OCI-LY3 (cell line): ENCODE measurements around the gene JMY.

Source experiments
- EZH2phosphoT487 ChIP-seq: fragments of 200-600 bp; shearing (Covaris generic); IDR thresholded peaks from 2 replicates; pipeline ENCODE4 v1.6.1; 2018; ENCODE audit warnings: antibody characterized with exemption, mixed run types, low read depth
- TF ChIP-seq, protein P1 (sequence below): fragments of 200-600, 300-600 bp; sonication (generic); IDR thresholded peaks from 2 replicates; pipeline ENCODE4 v1.5.1; 2014; ENCODE audit warnings: antibody characterized with exemption, low read length, low read depth

DNA sequence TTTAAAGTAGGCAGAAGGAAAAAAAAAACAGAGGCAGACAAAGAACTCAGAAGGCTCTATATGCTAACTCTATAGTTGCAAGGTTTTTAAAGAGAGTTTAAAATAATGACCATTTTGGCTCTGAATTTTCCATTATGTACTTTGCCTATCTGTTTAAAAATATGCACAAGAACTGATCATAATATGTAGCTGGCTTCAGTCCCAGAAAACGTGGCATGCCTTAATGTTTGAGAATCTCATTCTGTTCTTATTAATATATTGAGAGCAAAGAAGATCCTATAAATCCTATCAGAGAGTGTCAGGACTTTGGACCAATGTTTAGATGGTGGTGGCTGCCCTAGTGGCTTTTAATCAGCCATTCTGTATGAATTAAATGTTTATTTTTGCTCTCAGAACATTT is 121.5 kb downstream of the JMY start:
- TF ChIP-seq, protein P1, sequence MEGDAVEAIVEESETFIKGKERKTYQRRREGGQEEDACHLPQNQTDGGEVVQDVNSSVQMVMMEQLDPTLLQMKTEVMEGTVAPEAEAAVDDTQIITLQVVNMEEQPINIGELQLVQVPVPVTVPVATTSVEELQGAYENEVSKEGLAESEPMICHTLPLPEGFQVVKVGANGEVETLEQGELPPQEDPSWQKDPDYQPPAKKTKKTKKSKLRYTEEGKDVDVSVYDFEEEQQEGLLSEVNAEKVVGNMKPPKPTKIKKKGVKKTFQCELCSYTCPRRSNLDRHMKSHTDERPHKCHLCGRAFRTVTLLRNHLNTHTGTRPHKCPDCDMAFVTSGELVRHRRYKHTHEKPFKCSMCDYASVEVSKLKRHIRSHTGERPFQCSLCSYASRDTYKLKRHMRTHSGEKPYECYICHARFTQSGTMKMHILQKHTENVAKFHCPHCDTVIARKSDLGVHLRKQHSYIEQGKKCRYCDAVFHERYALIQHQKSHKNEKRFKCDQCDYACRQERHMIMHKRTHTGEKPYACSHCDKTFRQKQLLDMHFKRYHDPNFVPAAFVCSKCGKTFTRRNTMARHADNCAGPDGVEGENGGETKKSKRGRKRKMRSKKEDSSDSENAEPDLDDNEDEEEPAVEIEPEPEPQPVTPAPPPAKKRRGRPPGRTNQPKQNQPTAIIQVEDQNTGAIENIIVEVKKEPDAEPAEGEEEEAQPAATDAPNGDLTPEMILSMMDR: no peak
- TF ChIP-seq EZH2phosphoT487: no peak
